ENCODE results near the gene ALB. TPM values are rescaled to one million over a fixed set of nuclear protein-coding genes. Genes with fewer than 3 reads are reported as not detected.

ALB gene
- total and polyA plus RNA-seq, 2 of the 8 experiments (the other 6 are each of a cell fraction or from before 2014, with no cell fraction given): 0.12 TPM; not detected in 1

DNA sequence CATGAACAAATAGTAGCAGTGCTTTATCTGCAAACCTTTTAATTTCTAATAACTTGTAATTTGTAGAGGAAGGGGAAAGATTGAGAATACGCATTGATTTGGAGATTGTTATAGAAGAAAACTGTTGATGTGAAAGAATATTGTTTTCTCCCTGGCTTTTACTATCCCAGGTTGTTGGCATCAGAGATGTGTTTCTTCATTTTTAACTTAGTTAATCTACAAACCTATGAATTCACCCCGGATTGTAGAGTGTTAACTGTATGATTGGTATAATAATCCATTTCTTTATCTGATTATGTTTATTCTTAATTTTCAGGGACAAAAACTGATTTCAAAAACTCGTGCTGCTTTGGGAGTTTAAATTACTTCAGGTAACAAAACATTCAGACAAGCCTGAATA, 50.8 kb downstream of the ALB start (continued):
- TF ChIP-seq, protein P1, sequence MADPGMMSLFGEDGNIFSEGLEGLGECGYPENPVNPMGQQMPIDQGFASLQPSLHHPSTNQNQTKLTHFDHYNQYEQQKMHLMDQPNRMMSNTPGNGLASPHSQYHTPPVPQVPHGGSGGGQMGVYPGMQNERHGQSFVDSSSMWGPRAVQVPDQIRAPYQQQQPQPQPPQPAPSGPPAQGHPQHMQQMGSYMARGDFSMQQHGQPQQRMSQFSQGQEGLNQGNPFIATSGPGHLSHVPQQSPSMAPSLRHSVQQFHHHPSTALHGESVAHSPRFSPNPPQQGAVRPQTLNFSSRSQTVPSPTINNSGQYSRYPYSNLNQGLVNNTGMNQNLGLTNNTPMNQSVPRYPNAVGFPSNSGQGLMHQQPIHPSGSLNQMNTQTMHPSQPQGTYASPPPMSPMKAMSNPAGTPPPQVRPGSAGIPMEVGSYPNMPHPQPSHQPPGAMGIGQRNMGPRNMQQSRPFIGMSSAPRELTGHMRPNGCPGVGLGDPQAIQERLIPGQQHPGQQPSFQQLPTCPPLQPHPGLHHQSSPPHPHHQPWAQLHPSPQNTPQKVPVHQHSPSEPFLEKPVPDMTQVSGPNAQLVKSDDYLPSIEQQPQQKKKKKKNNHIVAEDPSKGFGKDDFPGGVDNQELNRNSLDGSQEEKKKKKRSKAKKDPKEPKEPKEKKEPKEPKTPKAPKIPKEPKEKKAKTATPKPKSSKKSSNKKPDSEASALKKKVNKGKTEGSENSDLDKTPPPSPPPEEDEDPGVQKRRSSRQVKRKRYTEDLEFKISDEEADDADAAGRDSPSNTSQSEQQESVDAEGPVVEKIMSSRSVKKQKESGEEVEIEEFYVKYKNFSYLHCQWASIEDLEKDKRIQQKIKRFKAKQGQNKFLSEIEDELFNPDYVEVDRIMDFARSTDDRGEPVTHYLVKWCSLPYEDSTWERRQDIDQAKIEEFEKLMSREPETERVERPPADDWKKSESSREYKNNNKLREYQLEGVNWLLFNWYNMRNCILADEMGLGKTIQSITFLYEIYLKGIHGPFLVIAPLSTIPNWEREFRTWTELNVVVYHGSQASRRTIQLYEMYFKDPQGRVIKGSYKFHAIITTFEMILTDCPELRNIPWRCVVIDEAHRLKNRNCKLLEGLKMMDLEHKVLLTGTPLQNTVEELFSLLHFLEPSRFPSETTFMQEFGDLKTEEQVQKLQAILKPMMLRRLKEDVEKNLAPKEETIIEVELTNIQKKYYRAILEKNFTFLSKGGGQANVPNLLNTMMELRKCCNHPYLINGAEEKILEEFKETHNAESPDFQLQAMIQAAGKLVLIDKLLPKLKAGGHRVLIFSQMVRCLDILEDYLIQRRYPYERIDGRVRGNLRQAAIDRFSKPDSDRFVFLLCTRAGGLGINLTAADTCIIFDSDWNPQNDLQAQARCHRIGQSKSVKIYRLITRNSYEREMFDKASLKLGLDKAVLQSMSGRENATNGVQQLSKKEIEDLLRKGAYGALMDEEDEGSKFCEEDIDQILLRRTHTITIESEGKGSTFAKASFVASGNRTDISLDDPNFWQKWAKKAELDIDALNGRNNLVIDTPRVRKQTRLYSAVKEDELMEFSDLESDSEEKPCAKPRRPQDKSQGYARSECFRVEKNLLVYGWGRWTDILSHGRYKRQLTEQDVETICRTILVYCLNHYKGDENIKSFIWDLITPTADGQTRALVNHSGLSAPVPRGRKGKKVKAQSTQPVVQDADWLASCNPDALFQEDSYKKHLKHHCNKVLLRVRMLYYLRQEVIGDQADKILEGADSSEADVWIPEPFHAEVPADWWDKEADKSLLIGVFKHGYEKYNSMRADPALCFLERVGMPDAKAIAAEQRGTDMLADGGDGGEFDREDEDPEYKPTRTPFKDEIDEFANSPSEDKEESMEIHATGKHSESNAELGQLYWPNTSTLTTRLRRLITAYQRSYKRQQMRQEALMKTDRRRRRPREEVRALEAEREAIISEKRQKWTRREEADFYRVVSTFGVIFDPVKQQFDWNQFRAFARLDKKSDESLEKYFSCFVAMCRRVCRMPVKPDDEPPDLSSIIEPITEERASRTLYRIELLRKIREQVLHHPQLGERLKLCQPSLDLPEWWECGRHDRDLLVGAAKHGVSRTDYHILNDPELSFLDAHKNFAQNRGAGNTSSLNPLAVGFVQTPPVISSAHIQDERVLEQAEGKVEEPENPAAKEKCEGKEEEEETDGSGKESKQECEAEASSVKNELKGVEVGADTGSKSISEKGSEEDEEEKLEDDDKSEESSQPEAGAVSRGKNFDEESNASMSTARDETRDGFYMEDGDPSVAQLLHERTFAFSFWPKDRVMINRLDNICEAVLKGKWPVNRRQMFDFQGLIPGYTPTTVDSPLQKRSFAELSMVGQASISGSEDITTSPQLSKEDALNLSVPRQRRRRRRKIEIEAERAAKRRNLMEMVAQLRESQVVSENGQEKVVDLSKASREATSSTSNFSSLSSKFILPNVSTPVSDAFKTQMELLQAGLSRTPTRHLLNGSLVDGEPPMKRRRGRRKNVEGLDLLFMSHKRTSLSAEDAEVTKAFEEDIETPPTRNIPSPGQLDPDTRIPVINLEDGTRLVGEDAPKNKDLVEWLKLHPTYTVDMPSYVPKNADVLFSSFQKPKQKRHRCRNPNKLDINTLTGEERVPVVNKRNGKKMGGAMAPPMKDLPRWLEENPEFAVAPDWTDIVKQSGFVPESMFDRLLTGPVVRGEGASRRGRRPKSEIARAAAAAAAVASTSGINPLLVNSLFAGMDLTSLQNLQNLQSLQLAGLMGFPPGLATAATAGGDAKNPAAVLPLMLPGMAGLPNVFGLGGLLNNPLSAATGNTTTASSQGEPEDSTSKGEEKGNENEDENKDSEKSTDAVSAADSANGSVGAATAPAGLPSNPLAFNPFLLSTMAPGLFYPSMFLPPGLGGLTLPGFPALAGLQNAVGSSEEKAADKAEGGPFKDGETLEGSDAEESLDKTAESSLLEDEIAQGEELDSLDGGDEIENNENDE (IDR thresholded peaks at IDR 0.05; ENCODE audit: insufficient replicate concordance, low read length): no peak
- TF ChIP-seq CBX5 (IDR thresholded peaks at IDR 0.05; ENCODE audit: low read depth, low read length): no peak
- TF ChIP-seq EZH2 (IDR thresholded peaks at IDR 0.05; ENCODE audit: low read depth, low read length, severe bottlenecking): no peak
- TF ChIP-seq PHF8 (conservative IDR thresholded peaks at IDR 0.05; ENCODE audit: low read depth, low read length): no peak
- no peak for TF ChIP-seq SIRT6 (IDR thresholded peaks at IDR 0.05; ENCODE audit: low read length)
- TF ChIP-seq KDM5A (IDR thresholded peaks at IDR 0.05; ENCODE audit: low read length): no peak
- no peak for TF ChIP-seq HDAC2 (IDR thresholded peaks at IDR 0.05; ENCODE audit: borderline replicate concordance in 1 of 2, low read depth in 2 of 2, low read length in 2 of 2)
- no peak for TF ChIP-seq KDM4A (IDR thresholded peaks at IDR 0.05; ENCODE audit: low read depth, low read length, severe bottlenecking)
- no peak for TF ChIP-seq SUZ12 (IDR thresholded peaks at IDR 0.05; ENCODE audit: low read length)
- TF ChIP-seq, protein P2, sequence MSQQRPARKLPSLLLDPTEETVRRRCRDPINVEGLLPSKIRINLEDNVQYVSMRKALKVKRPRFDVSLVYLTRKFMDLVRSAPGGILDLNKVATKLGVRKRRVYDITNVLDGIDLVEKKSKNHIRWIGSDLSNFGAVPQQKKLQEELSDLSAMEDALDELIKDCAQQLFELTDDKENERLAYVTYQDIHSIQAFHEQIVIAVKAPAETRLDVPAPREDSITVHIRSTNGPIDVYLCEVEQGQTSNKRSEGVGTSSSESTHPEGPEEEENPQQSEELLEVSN (IDR thresholded peaks at IDR 0.05): no peak

Measured in H1 (cell line).